ACC112 (cell line): Measurements from ENCODE around the gene LRTM2.

Experiments used
- H2AFZ ChIP-seq: fragments of 200-600 bp; sonication (generic); one replicate; pipeline ENCODE4 v1.6.0; 2017; ENCODE audit warnings: antibody characterized with exemption, low read length; ENCODE audit not compliant: unreplicated experiment
- H3K27ac ChIP-seq: fragments of 200-600 bp; sonication (generic); 2 replicates; pipeline ENCODE4 v1.5.1; 2014; ENCODE audit warnings: low read depth, mild to moderate bottlenecking, antibody characterized with exemption, low read length, moderate library complexity
- H3K27me3 ChIP-seq: fragments of 200-600 bp; sonication (generic); 2 replicates; pipeline ENCODE4 v1.6.1; 2014; ENCODE audit warnings: mild to moderate bottlenecking, antibody characterized with exemption, low read length, moderate library complexity, mixed read lengths; ENCODE audit not compliant: insufficient read depth
- H3K36me3 ChIP-seq: fragments of 200-600 bp; sonication (generic); 2 replicates; pipeline ENCODE4 v1.6.1; 2016; ENCODE audit warnings: mild to moderate bottlenecking, antibody characterized with exemption, low read length, moderate library complexity, mixed read lengths; ENCODE audit not compliant: insufficient read depth
- H3K4me1 ChIP-seq: fragments of 200-600 bp; sonication (generic); one replicate; pipeline ENCODE4 v1.6.1; 2016; ENCODE audit warnings: low read length, mixed read lengths; ENCODE audit not compliant: insufficient read depth, unreplicated experiment, control insufficient read depth
- H3K4me3 ChIP-seq: fragments of 200-600 bp; sonication (generic); 2 replicates; pipeline ENCODE4 v1.5.1; 2014; ENCODE audit warnings: mild to moderate bottlenecking, low read depth, low read length
- H3K79me2 ChIP-seq: fragments of 200-600 bp; sonication (generic); one replicate; pipeline ENCODE4 v1.6.0; 2016; ENCODE audit warnings: low read length; ENCODE audit not compliant: control insufficient read depth, unreplicated experiment, insufficient read depth

The LRTM2 gene

GRCh38 chr12:1881301-1881700, 60.9 kb downstream of the LRTM2 start:
- Histone ChIP-seq H2AFZ (no peak overlapping the region), H3K79me2 (no peaks in the 10 kb centered on the region), H3K27ac (no peak overlapping the region), H3K27me3 (peaks cover 80% of the 10 kb centered on the region), H3K4me1 (no peaks in the 10 kb centered on the region), H3K36me3 (no peaks in the 10 kb centered on the region), H3K4me3 (no peak overlapping the region)

- Histone ChIP-seq H3K27me3 (peaks cover 79% of the 10 kb centered on the region), H3K36me3 (no peaks in the 10 kb centered on the region), H3K4me1 (no peaks in the 10 kb centered on the region), H3K4me3 (no peak overlapping the region), H2AFZ (no peak overlapping the region), H3K79me2 (no peaks in the 10 kb centered on the region), H3K27ac (no peak overlapping the region)
These were observed 61.6 kb downstream of the LRTM2 start for GRCh38 chr12:1881936-1882335.

- peaks cover 79% of the 10 kb centered on the region for H3K27me3 ChIP-seq
- H3K4me3 ChIP-seq, result no peak overlapping the region
- no peak overlapping the region for H2AFZ ChIP-seq
- no peaks in the 10 kb centered on the region for H3K4me1 ChIP-seq
- no peaks in the 10 kb centered on the region for H3K36me3 ChIP-seq
- H3K27ac ChIP-seq, result no peak overlapping the region
- no peaks in the 10 kb centered on the region for H3K79me2 ChIP-seq
These were observed 62.0 kb downstream of the LRTM2 start for GRCh38 chr12:1882405-1882804.

GRCh38 chr12:1882850-1883470, 62.6 kb downstream of the LRTM2 start:
- Histone ChIP-seq H2AFZ (no peak overlapping the region), H3K27ac (no peak overlapping the region), H3K4me3 (no peak overlapping the region), H3K36me3 (no peaks in the 10 kb centered on the region), H3K79me2 (no peaks in the 10 kb centered on the region), H3K4me1 (no peaks in the 10 kb centered on the region), H3K27me3 (peaks cover 81% of the 10 kb centered on the region)

- no peaks in the 10 kb centered on the region for H3K4me1 ChIP-seq
- H3K4me3 ChIP-seq, result no peak overlapping the region
- peaks cover 82% of the 10 kb centered on the region for H3K27me3 ChIP-seq
- no peak overlapping the region for H2AFZ ChIP-seq
- H3K79me2 ChIP-seq, result no peaks in the 10 kb centered on the region
- no peak overlapping the region for H3K27ac ChIP-seq
- H3K36me3 ChIP-seq, result no peaks in the 10 kb centered on the region
These were observed 63.1 kb downstream of the LRTM2 start for GRCh38 chr12:1883513-1883912.

- Histone ChIP-seq H3K4me3 (no peak overlapping the region), H3K27ac (no peak overlapping the region), H3K27me3 (peaks cover 84% of the 10 kb centered on the region), H2AFZ (no peak overlapping the region), H3K4me1 (no peaks in the 10 kb centered on the region), H3K79me2 (no peaks in the 10 kb centered on the region), H3K36me3 (no peaks in the 10 kb centered on the region)
These were observed 64.3 kb downstream of the LRTM2 start for GRCh38 chr12:1884651-1885050.

GRCh38 chr12:1885082-1885596, 64.8 kb downstream of the LRTM2 start:
- H3K4me3 ChIP-seq, result no peak overlapping the region
- no peaks in the 10 kb centered on the region for H3K79me2 ChIP-seq
- no peaks in the 10 kb centered on the region for H3K36me3 ChIP-seq
- H3K27ac ChIP-seq, result no peak overlapping the region
- no peaks in the 10 kb centered on the region for H3K4me1 ChIP-seq
- no peak overlapping the region for H2AFZ ChIP-seq
- H3K27me3 ChIP-seq, result peaks cover 84% of the 10 kb centered on the region

- H3K4me1 ChIP-seq, result no peaks in the 10 kb centered on the region
- H3K36me3 ChIP-seq, result no peaks in the 10 kb centered on the region
- no peak overlapping the region for H3K4me3 ChIP-seq
- H3K27me3 ChIP-seq, result peaks cover 81% of the 10 kb centered on the region
- no peak overlapping the region for H2AFZ ChIP-seq
- H3K79me2 ChIP-seq, result no peaks in the 10 kb centered on the region
- no peak overlapping the region for H3K27ac ChIP-seq
These were observed 65.4 kb downstream of the LRTM2 start for GRCh38 chr12:1885599-1886245.
